ENCODE data around the gene YTHDC1.
"Not testable (repeated sequence)": the region's sequence is repeated elsewhere in the genome, so short reads cannot be mapped to it uniquely, and the experiment has no call there.

Gene YTHDC1

DNA sequence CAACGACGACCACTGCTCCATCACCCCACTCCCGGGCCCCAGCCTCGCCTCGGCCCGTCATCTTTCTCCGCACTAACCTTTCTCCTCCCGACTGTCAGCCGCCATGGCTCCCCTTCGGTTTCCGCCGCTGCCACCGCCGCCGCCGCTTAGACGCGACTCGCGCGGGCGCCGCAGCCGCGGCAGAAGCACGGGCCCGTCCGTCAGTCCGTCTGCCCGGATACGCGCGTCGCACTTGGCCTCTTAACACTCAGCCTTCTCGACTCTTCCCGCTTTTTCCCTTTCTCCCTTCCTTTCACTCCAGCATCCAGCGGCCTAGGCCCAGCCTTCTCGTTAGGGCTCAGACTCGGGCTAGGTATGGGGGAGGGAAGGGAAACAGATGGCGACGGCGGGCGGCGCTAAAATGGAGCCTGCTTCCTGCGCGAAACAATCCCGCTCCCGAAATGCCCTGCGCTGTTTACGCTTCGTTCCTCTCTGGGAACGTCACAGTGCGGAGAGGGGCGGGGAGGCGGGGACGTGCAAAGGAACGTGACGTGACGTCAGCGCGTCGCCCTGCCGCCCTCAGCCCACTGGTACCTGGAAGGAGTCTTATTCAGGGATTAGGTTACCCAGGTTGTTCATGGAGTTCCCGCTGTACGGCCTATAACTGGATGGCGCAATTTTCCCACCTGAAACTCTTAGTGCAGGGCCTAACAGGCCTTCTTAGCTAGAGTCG lies at the start of gene YTHDC1:
YTHDC1 (minus strand) TSS at position 442 of the 712 bp plus-strand sequence; CDS start at position 105, 337 bp downstream.
- DNase-seq (ENCODE audit: low read depth), result peak; percentile 95

DNA sequence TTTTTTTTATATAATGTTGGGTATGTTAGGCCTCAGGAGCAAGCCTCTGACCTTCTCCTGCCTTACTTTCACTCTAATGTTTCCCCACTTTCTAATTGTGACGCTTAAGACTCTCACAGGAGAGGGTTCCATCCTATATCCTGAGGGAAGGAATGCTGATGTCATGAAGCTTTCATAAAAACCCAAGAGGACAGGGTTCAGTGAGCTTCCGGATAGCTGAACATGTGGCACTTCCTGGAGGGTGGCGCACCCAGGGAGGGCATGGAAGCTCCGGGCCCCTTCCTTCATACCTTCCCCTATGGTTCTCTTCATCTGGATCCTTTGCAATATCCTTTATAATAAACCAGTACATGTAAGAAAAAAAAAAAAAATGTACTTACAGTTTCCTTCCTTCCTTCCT lies 49.4 kb upstream of the YTHDC1 start:
- DNase-seq (ENCODE audit: low read depth), result no peak

GRCh38 chr4:68396756-68397155 lies 46.9 kb upstream of the YTHDC1 start:
- no peak for DNase-seq (ENCODE audit: low read depth)

DNA sequence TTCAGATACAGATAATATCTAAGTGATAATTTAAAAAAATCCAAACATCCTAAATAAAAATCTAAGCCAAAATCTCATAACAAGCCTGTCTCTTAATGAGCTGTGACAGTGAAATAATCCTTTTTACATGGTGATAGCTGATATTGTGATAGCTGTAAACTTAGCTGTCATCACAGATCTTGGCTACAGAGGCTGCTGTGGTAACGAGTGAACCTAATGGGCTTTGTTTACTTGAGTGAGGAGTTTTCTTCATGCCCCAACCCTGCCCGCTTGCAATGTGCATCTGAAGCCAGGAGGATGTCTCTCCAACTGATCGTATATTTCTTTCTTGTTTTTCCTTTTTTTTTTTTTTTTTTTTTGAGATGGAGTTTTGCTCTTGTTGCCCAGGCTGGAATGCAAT lies 41.5 kb upstream of the YTHDC1 start:
- DNase-seq (ENCODE audit: low read depth), result no peak

GRCh38 chr4:68390205-68390935 lies 40.5 kb upstream of the YTHDC1 start:
- DNase-seq (ENCODE audit: low read depth), result no peak

DNA sequence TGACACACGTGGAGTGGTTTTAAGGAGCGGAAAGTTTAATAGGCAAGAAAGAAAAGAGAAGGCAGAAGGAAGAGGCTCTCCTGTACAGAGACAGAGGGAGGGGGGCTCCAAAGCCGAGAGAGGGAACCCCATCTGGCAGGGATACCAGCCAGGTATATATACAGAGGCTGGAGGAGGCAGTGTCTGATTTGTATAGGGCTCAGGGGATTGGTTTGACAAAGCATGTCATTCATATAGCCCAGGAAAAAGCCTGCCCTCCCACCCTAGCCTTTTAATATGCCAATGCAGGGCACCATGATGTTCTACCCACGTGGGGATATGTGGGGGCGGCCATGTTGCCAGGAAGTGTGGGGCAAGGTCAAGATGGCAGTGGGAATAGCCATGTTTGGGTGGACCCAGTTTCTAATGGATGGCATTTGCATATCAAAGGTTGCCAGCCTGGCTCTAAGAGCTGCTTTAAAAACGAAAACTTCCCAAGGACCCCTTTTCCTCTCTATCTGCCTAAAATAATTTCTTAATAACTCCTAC lies 39.6 kb upstream of the YTHDC1 start:
- not testable (repeated sequence) for DNase-seq (ENCODE audit: low read depth)

DNA sequence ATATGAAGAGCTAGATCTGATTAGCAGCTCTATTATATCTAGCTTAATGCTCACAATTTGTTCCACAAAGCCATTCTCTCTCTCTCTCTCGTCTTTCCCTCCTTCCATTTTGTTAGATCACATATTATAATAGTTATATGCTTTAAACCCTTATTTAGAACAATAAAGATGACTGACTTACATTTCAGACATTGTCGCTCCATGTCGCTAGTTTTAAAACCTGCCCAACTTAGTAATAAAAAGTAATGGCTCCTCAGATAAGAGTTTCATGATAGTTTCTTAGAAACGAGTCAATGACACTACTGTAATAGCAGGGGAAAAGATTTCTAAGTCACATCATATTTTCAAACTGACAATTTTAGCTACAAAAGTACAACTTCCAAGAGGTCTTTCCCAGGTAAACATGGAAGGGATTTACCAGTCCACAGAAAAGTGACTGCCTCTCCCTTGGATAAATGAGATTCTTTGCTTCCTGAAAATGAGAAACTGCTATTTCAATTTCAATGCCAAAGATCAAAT lies 38.5 kb upstream of the YTHDC1 start:
- no peak for DNase-seq (ENCODE audit: low read depth)

DNA sequence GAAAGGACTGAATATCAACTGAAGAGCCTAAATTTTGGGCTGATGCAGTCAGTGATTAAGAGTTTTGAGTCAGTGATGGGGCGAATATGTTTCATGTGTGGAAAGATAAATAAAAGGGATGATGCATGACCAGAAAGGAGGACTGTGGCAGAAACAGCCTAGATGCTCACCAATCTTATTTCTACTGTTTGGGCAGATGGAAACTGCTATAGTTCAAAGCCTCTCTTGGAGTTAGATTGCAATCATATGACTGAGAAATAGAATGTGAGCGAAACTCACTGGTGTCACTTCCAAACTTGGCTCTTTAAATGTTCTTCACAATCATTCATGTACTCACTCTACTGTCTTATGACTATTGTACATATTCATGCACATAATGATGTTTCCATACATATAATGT lies 35.4 kb upstream of the YTHDC1 start:
- no peak for DNase-seq (ENCODE audit: low read depth)

DNA sequence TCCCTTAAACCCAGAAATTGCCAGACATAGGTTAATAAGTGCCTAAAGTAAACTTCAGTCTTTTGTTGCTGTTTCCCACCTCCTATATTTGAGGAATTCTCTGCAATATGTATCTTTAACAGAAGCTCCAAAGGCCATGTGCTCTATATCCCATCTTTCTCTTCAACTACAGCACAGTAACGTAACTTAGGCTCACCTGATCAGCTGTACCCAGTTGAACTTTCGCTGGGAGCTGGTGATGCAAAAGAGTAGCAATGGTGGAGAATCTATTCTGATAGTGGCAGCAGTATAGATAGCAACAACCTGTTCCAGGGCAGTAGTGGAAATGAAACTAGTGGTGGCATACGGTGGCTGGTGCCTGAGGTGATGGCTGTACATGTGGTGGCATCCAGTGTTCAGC lies 33.2 kb upstream of the YTHDC1 start:
- no peak for DNase-seq (ENCODE audit: low read depth)

DNA sequence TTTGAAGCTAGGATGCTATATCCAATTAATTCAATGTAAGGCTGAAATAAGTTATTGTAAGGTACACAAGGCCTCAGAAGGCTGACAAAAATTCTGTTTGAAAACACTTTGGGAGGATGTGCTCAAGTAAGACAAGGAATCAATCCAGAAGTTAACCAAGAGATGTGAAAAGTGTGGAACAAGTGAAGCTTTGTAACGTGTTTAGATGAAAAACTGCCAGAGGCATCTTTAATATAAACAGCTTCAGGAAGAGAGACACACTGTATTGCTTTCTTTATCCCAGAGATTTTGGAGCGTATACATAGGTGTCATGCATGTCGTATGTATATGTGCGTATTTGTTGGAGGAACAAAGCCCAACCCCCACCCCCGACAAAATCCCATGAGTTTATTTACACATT lies 28.3 kb upstream of the YTHDC1 start:
- DNase-seq (ENCODE audit: low read depth), result no peak

- DNase-seq (ENCODE audit: low read depth), result peak; percentile 29
These were observed 26.0 kb upstream of the YTHDC1 start for GRCh38 chr4:68375667-68376559.

- DNase-seq (ENCODE audit: low read depth), result peak; percentile 39
These were observed 23.6 kb upstream of the YTHDC1 start for GRCh38 chr4:68373513-68373912.

DNA sequence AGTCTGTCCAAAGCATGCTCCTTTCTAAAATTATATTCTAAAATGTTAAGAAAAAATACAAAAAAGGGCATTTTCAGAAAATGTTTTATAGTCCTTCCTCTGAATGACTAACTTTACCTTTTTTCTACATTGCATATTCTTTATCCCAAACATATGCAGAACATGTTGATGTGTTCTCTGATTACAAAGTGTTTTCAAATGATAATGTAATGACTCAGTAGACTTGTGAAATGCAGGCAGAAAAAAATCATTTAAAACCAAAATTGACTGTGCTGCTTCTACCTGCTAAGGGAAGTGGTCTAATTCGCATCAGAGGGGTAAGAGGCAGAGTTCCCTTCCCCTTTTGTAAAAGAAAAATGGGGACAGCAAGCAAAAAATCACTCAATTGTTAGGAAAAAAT lies 22.7 kb upstream of the YTHDC1 start:
- DNase-seq (ENCODE audit: low read depth), result no peak

- DNase-seq (ENCODE audit: low read depth), result no peak
These were observed 19.4 kb upstream of the YTHDC1 start for GRCh38 chr4:68369142-68369805.

GRCh38 chr4:68368691-68369131 lies 18.8 kb upstream of the YTHDC1 start:
- no peak for DNase-seq (ENCODE audit: low read depth)

GRCh38 chr4:68367835-68368234 lies 17.9 kb upstream of the YTHDC1 start:
- no peak for DNase-seq (ENCODE audit: low read depth)

DNA sequence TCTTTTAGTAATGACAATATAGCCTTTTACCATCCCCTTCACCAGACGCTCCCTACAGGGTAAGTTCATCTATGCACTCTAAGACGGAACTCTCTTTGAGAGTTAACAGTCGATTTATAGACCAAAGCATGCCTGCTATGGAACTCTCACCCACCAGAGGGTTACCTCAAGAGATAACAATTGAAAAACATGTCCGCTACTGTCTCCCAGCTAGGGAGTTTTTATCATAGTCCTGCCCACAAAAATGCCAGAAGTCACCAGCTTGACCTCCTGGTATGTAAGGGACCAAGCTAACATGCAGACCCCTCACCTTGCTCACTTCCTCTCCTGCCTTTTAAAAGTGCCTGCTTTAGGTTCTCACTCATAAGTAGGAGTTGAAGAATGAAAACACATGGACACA lies 16.7 kb upstream of the YTHDC1 start:
- no peak for DNase-seq (ENCODE audit: low read depth)

DNA sequence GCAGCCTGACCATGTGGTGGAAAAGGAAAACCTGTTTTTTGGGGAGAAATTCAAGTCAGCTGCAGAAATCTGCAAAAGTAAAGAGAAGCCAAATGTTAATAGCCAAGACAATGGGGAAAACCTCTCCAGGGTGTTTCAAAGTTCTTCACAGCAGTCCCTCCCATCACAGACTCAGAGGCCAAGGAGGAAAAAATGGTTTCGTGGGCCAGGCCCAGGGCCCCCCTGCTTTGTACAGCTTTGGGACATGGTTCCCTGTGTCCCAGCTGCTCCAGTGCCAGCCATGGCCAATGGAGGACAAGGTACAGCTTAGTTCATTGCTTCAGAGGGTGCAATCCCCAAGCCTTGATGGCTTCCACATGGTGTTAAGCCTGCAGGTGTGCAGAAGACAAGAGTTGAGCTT lies 15.2 kb upstream of the YTHDC1 start:
- no peak for DNase-seq (ENCODE audit: low read depth)

DNA sequence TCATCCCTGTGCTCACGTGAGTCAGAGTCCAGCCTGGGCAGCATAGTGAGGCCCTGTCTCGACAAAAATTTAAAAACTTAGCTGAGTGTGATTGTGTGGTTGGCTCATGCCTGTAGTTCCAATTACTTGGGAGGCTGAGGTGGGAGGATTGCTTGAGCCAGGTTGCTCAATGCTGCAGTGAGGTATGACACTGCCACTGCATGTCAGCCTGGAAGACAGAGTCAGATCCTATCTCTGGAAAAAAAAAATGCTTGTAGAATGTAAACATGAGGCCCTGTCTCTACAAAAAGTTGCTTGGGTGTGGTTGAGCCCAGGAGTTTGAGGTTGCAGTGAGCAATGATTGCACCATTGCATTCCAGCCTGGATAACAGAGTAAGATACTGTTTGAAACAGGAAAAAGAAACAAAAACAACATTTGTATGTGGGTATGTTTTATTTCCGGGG lies 11.3 kb upstream of the YTHDC1 start:
- no peak for DNase-seq (ENCODE audit: low read depth)

DNA sequence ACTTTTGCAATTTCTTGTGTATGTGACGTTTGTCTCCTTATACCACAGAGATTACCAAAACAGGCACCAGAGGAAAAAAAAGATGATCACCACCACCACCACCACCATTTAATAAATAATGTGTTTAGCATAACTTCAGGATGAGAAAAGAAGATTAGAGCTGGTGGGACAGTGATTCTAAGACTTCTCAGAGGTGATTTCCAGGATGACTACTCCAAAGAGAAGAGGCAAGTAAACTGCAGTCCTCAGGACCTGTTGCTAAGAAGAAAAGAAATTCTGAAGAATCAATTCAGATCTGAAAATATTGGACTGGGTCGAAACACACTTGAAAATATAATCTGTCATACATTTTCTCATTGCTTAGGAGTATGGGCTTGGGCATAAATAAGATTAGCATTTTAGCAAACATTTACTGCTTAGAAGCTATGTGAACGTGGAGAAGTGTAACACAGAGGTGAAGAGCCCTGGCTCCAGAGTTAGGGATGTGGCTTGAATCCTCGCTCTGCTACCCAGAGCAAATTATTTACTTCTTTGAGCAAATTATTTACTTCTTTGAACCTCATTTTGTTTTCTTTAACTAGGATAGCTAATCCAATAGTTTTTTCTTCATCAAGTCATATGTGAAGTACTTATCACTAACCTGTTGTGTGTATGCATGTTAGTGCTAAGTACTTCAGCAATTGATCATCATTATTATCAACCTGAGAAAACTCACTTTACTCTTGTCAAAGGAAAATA lies 10.5 kb upstream of the YTHDC1 start:
- DNase-seq (ENCODE audit: low read depth), result no peak

DNA sequence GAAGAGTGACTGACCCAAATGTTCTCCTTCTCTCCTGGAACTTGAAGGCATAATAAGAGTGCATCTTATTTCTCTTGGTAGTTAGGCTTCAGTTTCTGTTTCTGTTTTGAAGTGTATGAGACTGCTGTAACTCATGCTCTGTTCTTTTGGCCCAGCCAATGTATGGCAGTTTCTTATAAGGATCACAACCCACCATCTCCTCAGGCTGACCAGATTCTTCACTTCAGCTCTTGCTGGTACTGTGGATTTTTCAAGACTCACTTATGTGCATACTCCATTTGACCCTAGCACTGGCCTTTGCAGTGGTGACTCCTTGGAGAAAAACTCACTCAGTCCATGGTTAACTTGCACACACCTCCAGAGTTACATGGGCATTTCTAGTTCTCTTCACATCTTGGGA lies 9.6 kb upstream of the YTHDC1 start:
- DNase-seq (ENCODE audit: low read depth), result no peak
